Measurements from ENCODE around the gene FAM13C.

DNA sequence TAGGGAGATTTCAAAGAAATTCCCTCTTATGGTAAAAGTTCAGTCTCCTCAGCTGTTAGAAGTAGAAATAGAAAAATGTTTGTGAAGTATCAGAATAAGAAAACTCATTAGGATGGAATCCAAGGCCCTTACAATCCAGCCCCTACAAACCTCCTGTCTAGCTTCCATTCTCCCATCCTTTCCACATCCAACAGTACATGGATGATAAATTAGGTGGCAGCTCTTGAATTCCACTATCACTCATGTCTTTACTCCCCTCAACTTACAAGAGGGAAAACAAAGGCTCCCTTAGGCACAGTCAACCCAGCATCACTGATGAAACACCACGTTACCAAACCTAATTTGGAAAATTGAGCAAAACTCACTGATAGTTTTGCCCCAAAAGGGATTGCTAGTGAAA lies 23.0 kb downstream of the FAM13C start:
- TF ChIP-seq, protein P1, sequence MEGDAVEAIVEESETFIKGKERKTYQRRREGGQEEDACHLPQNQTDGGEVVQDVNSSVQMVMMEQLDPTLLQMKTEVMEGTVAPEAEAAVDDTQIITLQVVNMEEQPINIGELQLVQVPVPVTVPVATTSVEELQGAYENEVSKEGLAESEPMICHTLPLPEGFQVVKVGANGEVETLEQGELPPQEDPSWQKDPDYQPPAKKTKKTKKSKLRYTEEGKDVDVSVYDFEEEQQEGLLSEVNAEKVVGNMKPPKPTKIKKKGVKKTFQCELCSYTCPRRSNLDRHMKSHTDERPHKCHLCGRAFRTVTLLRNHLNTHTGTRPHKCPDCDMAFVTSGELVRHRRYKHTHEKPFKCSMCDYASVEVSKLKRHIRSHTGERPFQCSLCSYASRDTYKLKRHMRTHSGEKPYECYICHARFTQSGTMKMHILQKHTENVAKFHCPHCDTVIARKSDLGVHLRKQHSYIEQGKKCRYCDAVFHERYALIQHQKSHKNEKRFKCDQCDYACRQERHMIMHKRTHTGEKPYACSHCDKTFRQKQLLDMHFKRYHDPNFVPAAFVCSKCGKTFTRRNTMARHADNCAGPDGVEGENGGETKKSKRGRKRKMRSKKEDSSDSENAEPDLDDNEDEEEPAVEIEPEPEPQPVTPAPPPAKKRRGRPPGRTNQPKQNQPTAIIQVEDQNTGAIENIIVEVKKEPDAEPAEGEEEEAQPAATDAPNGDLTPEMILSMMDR (IDR thresholded peaks at IDR 0.05) = no peak
- TF ChIP-seq POLR2A (IDR thresholded peaks at IDR 0.05) = no peak
